GM12878 (cell line): ENCODE data around the gene OR1F1.
"Not testable (repeated sequence)": the region's sequence is repeated elsewhere in the genome, so short reads cannot be mapped to it uniquely, and the experiment has no call there.

Source experiments
- FOXM1 ChIP-seq: IDR thresholded peaks from 2 replicates; pipeline ENCODE4 v1.6.1; 2012; ENCODE audit warnings: low read depth, mild to moderate bottlenecking, inconsistent platforms, low read length, moderate library complexity
- HDAC2 ChIP-seq: fragments of 200-600 bp; sonication (generic); IDR thresholded peaks from 2 replicates; pipeline ENCODE4 v1.6.1; 2017
- JUND ChIP-seq: IDR thresholded peaks from 2 replicates; pipeline ENCODE4 v1.6.1; 2012; ENCODE audit warnings: low read depth, mild to moderate bottlenecking, low read length, improper control_type of control experiment, moderate library complexity
- MYC ChIP-seq: IDR thresholded peaks from 2 replicates; pipeline ENCODE4 v1.6.1; 2011; ENCODE audit warnings: mild to moderate bottlenecking, low read length, moderate library complexity, inconsistent platforms; ENCODE audit not compliant: insufficient read depth, insufficient replicate concordance, insufficient read length, severe bottlenecking
- RBBP5 ChIP-seq: fragments of 200-600 bp; sonication (generic); conservative IDR thresholded peaks from 2 replicates; pipeline ENCODE4 v1.6.1; 2016
- RCOR1 ChIP-seq: conservative IDR thresholded peaks from 2 replicates; pipeline ENCODE4 v1.6.1; 2012; ENCODE audit warnings: low read depth, low read length, improper control_type of control experiment
- RFX5 ChIP-seq: IDR thresholded peaks from 2 replicates; pipeline ENCODE4 v1.6.1; 2011; ENCODE audit warnings: low read depth, low read length, improper control_type of control experiment
- SUPT20H ChIP-seq: IDR thresholded peaks from 2 replicates; pipeline ENCODE4 v1.6.1; 2011; ENCODE audit warnings: low read depth, mild to moderate bottlenecking, low read length, moderate library complexity, borderline replicate concordance; ENCODE audit not compliant: control insufficient read depth
- TARDBP ChIP-seq: IDR thresholded peaks from 2 replicates; pipeline ENCODE4 v1.6.1; 2016; ENCODE audit warnings: borderline replicate concordance
- TF ChIP-seq, protein P1 (sequence below), 3 experiments: IDR thresholded peaks in 2 of 3; conservative IDR thresholded peaks in 1 of 3; 2 replicates each; pipeline ENCODE4 v1.5.1; 2011; ENCODE audit warnings: low read depth in 3 of 3, low read length in 3 of 3, mild to moderate bottlenecking in 3 of 3, control low read depth in 2 of 3, moderate library complexity in 2 of 3, inconsistent platforms in 1 of 3, mixed read lengths in 1 of 3; ENCODE audit not compliant: control insufficient read depth in 2 of 3, insufficient read depth in 1 of 3; ENCODE audit errors: extremely low read depth in 1 of 3
- TF ChIP-seq, protein P2 (sequence below): IDR thresholded peaks from 2 replicates; pipeline ENCODE4 v1.6.1; 2012; ENCODE audit warnings: low read depth, low read length, improper control_type of control experiment
- TF ChIP-seq, protein P3 (sequence below): fragments of 450-650 bp; IDR thresholded peaks from 2 replicates; pipeline ENCODE4 v1.6.1; 2017; ENCODE audit warnings: mild to moderate bottlenecking, low read depth, inconsistent platforms; ENCODE audit not compliant: poor library complexity, severe bottlenecking

DNA sequence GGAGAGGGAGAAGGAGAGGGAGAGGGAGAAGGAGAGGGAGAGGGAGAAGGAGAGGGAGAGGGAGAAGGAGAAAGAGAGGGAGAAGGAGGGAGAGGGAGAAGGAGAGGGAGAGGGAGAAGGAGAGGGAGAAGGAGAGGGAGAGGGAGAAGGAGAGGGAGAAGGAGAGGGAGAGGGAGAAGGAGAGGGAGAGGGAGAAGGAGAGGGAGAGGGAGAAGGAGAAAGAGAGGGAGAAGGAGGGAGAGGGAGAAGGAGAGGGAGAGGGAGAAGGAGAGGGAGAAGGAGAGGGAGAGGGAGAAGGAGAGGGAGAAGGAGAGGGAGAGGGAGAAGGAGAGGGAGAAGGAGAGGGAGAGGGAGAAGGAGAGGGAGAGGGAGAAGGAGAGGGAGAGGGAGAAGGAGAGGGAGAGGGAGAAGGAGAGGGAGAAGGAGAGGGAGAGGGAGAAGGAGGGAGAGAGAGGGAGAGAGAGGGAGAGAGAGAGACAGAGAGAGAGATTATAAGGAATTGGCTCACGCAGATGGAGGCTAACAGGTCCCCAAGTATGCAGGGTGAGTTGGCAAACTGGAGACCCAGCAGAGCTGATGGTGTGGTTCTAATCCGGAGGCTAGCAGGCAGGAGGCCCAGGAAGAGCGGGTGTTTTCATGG, 9.8 kb downstream of the OR1F1 start:
- TF ChIP-seq, protein P1, sequence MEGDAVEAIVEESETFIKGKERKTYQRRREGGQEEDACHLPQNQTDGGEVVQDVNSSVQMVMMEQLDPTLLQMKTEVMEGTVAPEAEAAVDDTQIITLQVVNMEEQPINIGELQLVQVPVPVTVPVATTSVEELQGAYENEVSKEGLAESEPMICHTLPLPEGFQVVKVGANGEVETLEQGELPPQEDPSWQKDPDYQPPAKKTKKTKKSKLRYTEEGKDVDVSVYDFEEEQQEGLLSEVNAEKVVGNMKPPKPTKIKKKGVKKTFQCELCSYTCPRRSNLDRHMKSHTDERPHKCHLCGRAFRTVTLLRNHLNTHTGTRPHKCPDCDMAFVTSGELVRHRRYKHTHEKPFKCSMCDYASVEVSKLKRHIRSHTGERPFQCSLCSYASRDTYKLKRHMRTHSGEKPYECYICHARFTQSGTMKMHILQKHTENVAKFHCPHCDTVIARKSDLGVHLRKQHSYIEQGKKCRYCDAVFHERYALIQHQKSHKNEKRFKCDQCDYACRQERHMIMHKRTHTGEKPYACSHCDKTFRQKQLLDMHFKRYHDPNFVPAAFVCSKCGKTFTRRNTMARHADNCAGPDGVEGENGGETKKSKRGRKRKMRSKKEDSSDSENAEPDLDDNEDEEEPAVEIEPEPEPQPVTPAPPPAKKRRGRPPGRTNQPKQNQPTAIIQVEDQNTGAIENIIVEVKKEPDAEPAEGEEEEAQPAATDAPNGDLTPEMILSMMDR (IDR thresholded peaks at IDR 0.05 in 2 of 3, conservative IDR thresholded peaks at IDR 0.05 in 1 of 3; ENCODE audit: control insufficient read depth in 2 of 3, extremely low read depth in 1 of 3, insufficient read depth in 1 of 3, low read depth in 3 of 3, low read length in 3 of 3) = not testable (repeated sequence)
- TF ChIP-seq, protein P2, sequence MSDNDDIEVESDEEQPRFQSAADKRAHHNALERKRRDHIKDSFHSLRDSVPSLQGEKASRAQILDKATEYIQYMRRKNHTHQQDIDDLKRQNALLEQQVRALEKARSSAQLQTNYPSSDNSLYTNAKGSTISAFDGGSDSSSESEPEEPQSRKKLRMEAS = not testable (repeated sequence)
- TF ChIP-seq HDAC2, FOXM1, JUND, RCOR1, TARDBP, MYC, RBBP5, SUPT20H, RFX5: not testable (repeated sequence)
- TF ChIP-seq, protein P3, sequence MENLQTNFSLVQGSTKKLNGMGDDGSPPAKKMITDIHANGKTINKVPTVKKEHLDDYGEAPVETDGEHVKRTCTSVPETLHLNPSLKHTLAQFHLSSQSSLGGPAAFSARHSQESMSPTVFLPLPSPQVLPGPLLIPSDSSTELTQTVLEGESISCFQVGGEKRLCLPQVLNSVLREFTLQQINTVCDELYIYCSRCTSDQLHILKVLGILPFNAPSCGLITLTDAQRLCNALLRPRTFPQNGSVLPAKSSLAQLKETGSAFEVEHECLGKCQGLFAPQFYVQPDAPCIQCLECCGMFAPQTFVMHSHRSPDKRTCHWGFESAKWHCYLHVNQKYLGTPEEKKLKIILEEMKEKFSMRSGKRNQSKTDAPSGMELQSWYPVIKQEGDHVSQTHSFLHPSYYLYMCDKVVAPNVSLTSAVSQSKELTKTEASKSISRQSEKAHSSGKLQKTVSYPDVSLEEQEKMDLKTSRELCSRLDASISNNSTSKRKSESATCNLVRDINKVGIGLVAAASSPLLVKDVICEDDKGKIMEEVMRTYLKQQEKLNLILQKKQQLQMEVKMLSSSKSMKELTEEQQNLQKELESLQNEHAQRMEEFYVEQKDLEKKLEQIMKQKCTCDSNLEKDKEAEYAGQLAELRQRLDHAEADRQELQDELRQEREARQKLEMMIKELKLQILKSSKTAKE = not testable (repeated sequence)
